Measurements from ENCODE around the gene INHBB. TPM values are rescaled to one million over a fixed set of nuclear protein-coding genes. Genes with fewer than 3 reads are reported as not detected.

Gene INHBB
- polyA plus RNA-seq, 2 of the 4 experiments (the other 2 are of a cell fraction), result 7.2 to 25.3 TPM

DNA sequence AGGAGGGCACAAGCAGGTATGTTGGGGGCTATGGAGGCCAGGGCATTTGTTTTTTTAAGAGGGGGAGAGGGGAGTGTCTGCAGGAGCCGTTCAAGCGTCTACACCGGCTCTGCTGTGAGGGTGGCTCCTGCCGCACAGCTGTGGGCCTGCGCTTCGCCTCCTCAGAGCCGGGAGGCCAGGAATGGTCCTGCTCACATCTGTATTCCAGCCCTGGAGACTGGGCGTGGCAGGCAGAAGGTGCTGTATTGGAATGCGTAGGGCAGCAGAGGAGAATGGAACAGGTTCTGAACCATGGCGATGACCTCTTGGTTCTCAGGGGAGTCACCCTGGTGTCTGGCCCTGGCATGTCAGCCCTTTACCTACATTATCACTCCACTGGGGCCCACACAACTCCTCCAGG is 26.8 kb upstream of the INHBB start:
- H3K4me3 ChIP-seq, result no peak overlapping the region
- 79% methylated on average over 10 of the region's 10 CpGs for WGBS (ENCODE audit: missing lambda C conversion rate)
- DNase-seq (ENCODE audit: low read depth in 1 of 2, low spot score in 1 of 2) (no peak), FAIRE-seq (no peak), ATAC-seq (no peak)
- no peak overlapping the region for H3K27ac ChIP-seq
- H3K4me2 ChIP-seq, result no peak overlapping the region
- no peaks in the 10 kb centered on the region for H3K4me1 ChIP-seq
- H3K9me3 ChIP-seq, result no peaks in the 10 kb centered on the region
- POLR2A ChIA-PET, result no interaction called here
- TF ChIP-seq, protein P1, sequence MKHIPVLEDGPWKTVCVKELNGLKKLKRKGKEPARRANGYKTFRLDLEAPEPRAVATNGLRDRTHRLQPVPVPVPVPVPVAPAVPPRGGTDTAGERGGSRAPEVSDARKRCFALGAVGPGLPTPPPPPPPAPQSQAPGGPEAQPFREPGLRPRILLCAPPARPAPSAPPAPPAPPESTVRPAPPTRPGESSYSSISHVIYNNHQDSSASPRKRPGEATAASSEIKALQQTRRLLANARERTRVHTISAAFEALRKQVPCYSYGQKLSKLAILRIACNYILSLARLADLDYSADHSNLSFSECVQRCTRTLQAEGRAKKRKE (CRISPR knock-in tag; IDR thresholded peaks at IDR 0.05; ENCODE audit: low read depth), result no peak
- TF ChIP-seq CBX8 (IDR thresholded peaks at IDR 0.05) (no peak), EP300 (IDR thresholded peaks at IDR 0.05) (no peak), HEYL (CRISPR knock-in tag; IDR thresholded peaks at IDR 0.05) (no peak), ZSCAN20 (CRISPR knock-in tag; IDR thresholded peaks at IDR 0.05) (no peak), JUN (IDR thresholded peaks at IDR 0.05) (no peak), NPAS2 (CRISPR knock-in tag; IDR thresholded peaks at IDR 0.05; ENCODE audit: borderline replicate concordance) (no peak), POLR2AphosphoS2 (conservative IDR thresholded peaks at IDR 0.05; ENCODE audit: low read length) (no peak), SREBF2 (IDR thresholded peaks at IDR 0.05) (no peak), ZC3H11A (IDR thresholded peaks at IDR 0.05) (no peak), PHF8 (IDR thresholded peaks at IDR 0.05; ENCODE audit: borderline replicate concordance, low read depth) (no peak), CHD2 (IDR thresholded peaks at IDR 0.05; ENCODE audit: low read length, partially characterized antibody) (no peak), EHF (CRISPR knock-in tag; IDR thresholded peaks at IDR 0.05) (no peak), NR3C1 (IDR thresholded peaks at IDR 0.05) (no peak), GATA3 (IDR thresholded peaks at IDR 0.05; ENCODE audit: borderline replicate concordance) (no peak)
- TF ChIP-seq, protein P2, sequence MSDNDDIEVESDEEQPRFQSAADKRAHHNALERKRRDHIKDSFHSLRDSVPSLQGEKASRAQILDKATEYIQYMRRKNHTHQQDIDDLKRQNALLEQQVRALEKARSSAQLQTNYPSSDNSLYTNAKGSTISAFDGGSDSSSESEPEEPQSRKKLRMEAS (IDR thresholded peaks at IDR 0.05), result no peak
- TF ChIP-seq, protein P3, sequence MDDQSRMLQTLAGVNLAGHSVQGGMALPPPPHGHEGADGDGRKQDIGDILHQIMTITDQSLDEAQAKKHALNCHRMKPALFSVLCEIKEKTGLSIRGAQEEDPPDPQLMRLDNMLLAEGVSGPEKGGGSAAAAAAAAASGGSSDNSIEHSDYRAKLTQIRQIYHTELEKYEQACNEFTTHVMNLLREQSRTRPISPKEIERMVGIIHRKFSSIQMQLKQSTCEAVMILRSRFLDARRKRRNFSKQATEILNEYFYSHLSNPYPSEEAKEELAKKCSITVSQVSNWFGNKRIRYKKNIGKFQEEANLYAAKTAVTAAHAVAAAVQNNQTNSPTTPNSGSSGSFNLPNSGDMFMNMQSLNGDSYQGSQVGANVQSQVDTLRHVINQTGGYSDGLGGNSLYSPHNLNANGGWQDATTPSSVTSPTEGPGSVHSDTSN (IDR thresholded peaks at IDR 0.05), result no peak
- TF ChIP-seq, protein P4, sequence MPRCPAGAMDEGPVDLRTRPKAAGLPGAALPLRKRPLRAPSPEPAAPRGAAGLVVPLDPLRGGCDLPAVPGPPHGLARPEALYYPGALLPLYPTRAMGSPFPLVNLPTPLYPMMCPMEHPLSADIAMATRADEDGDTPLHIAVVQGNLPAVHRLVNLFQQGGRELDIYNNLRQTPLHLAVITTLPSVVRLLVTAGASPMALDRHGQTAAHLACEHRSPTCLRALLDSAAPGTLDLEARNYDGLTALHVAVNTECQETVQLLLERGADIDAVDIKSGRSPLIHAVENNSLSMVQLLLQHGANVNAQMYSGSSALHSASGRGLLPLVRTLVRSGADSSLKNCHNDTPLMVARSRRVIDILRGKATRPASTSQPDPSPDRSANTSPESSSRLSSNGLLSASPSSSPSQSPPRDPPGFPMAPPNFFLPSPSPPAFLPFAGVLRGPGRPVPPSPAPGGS (IDR thresholded peaks at IDR 0.05), result no peak
- CTCF ChIA-PET, result interaction anchor here (0.7 to 1.5 kb wide), 2 partner anchors 13 to 210 kb away, joined by 3 to 6 read pairs; no protein-coding TSS in a partner anchor

DNA sequence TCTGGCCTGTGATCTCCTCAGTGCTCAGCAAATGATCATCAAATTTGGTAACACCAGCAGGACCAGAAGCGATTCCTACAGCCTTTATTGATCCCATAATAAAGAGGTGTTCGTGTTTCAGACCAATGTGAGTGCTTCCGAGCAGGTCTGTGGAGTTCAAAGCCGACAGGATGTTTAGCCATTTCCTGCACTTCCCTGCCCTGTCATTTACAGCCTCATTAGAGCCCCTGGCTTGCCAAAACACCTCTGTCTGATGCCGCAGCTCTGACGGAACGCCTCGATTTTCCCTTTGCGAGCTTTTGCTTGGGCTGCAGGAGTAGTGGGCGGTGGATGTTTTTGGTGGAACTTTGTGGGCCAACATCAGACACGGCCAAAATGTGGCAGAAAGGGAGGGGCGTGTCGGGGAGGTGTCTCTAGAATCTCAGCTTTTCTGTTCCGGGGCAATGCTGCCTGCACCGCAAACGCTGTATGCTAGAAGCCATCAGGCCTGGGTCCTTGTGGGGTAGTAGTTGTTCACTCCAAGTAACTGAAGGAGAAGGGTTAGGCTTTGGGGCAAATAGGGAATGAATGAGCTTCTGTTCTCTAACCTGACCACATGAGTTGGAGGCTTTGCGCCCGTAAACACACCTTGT is 26.1 kb upstream of the INHBB start:
- ChIA-PET POLR2A (no interaction called here), CTCF (interaction anchor here (1.1 kb wide), 1 partner anchor 56 kb away, joined by 3 read pairs; no protein-coding TSS in a partner anchor)
- TF ChIP-seq CEBPB (IDR thresholded peaks at IDR 0.05) (no peak), SREBF2 (IDR thresholded peaks at IDR 0.05) (no peak), ZSCAN20 (CRISPR knock-in tag; IDR thresholded peaks at IDR 0.05) (no peak), CHD4 (IDR thresholded peaks at IDR 0.05; ENCODE audit: borderline replicate concordance) (no peak), ZFP36 (IDR thresholded peaks at IDR 0.05; ENCODE audit: borderline replicate concordance, partially characterized antibody) (no peak), JUN (IDR thresholded peaks at IDR 0.05) (no peak), KDM1A (IDR thresholded peaks at IDR 0.05; ENCODE audit: low read depth) (no peak), E2F6 (IDR thresholded peaks at IDR 0.05; ENCODE audit: borderline replicate concordance, low read depth) (no peak), RAD21 (conservative IDR thresholded peaks at IDR 0.05 in 1 of 2, IDR thresholded peaks at IDR 0.05 in 1 of 2) (no peak), GATA3 (IDR thresholded peaks at IDR 0.05; ENCODE audit: borderline replicate concordance) (no peak), CBX2 (IDR thresholded peaks at IDR 0.05; ENCODE audit: borderline replicate concordance, low read depth) (no peak), SMC3 (IDR thresholded peaks at IDR 0.05) (no peak), HEYL (CRISPR knock-in tag; IDR thresholded peaks at IDR 0.05) (no peak)
- TF ChIP-seq, protein P1 (CRISPR knock-in tag; IDR thresholded peaks at IDR 0.05; ENCODE audit: low read depth), result no peak
- TF ChIP-seq, protein P4 (IDR thresholded peaks at IDR 0.05), result no peak
- no peak overlapping the region for H3K4me2 ChIP-seq
- H3K9me3 ChIP-seq, result no peaks in the 10 kb centered on the region
- no peak overlapping the region for H3K27ac ChIP-seq
- FAIRE-seq, result no peak
- H3K4me1 ChIP-seq, result no peaks in the 10 kb centered on the region
- no peak for DNase-seq (ENCODE audit: low read depth in 1 of 2, low spot score in 1 of 2)
- 78% methylated on average over 18 of the region's 18 CpGs for WGBS (ENCODE audit: missing lambda C conversion rate)
- ATAC-seq, result no peak
- H3K4me3 ChIP-seq, result no peak overlapping the region
